DND-41 (cell line): ENCODE measurements around the gene LONRF2.

Experiments used
- ATAC-seq: fragments of 200-7000 bp; cut with Tn5 transposase; 3 replicates; pipeline ENCODE4 v1.9.1; 2021; ENCODE audit warnings: low read depth; ENCODE audit not compliant: insufficient read depth
- DNase-seq: peaks from one replicate; pipeline ENCODE4 v3.0.0-alpha.2; 2020
- H2AFZ ChIP-seq: 2 replicates; pipeline ENCODE4 v1.6.0; 2012; ENCODE audit warnings: low read depth, low read length
- H3K27ac ChIP-seq: 2 replicates; pipeline ENCODE4 v1.5.1; 2012; ENCODE audit warnings: low read length, inconsistent platforms
- H3K27me3 ChIP-seq: fragments of 200-600 bp; sonication (generic); 2 replicates; pipeline ENCODE4 v1.6.0; 2012; ENCODE audit warnings: low read length, mild to moderate bottlenecking, inconsistent platforms; ENCODE audit not compliant: insufficient read depth, poor library complexity
- H3K36me3 ChIP-seq: 2 replicates; pipeline ENCODE4 v1.5.1; 2012; ENCODE audit warnings: low read length, inconsistent platforms; ENCODE audit not compliant: insufficient read depth
- H3K4me1 ChIP-seq: 2 replicates; pipeline ENCODE4 v1.5.1; 2012; ENCODE audit warnings: mild to moderate bottlenecking, low read length; ENCODE audit not compliant: insufficient read depth
- H3K4me2 ChIP-seq: 2 replicates; pipeline ENCODE4 v1.6.0; 2012; ENCODE audit warnings: mild to moderate bottlenecking, moderate library complexity, low read length, inconsistent platforms; ENCODE audit not compliant: insufficient read depth
- H3K4me3 ChIP-seq, 2 experiments: fragments of 200-600 bp in 1 of 2; shearing (Covaris generic) in 1 of 2; 2 replicates each; pipeline ENCODE4 v1.5.1; 2012 to 2016; ENCODE audit warnings: inconsistent platforms in 2 of 2, low read length in 2 of 2, mild to moderate bottlenecking in 2 of 2, low read depth in 1 of 2, moderate library complexity in 1 of 2
- H3K79me2 ChIP-seq: 2 replicates; pipeline ENCODE4 v1.6.0; 2012; ENCODE audit warnings: low read length, inconsistent platforms; ENCODE audit not compliant: insufficient read depth
- H3K9ac ChIP-seq: 2 replicates; pipeline ENCODE4 v1.6.0; 2012; ENCODE audit warnings: low read depth, mild to moderate bottlenecking, inconsistent platforms, low read length, moderate library complexity
- H3K9me3 ChIP-seq: 2 replicates; pipeline ENCODE4 v1.5.1; 2012; ENCODE audit warnings: low read length, moderate library complexity, mild to moderate bottlenecking, inconsistent platforms; ENCODE audit not compliant: insufficient read depth, severe bottlenecking
- H4K20me1 ChIP-seq: 2 replicates; pipeline ENCODE4 v1.6.0; 2012; ENCODE audit warnings: low read length; ENCODE audit not compliant: insufficient read depth
- CTCF ChIP-seq: IDR thresholded peaks from 2 replicates; pipeline ENCODE4 v1.5.1; 2012; ENCODE audit warnings: borderline replicate concordance, low read length, moderate library complexity, mild to moderate bottlenecking; ENCODE audit not compliant: poor library complexity, severe bottlenecking; ENCODE audit errors: extremely low read depth
- EZH2 ChIP-seq: IDR thresholded peaks from 3 replicates; pipeline ENCODE4 v1.6.1; 2012; ENCODE audit warnings: borderline replicate concordance, low read depth, mild to moderate bottlenecking, moderate library complexity, low read length, inconsistent platforms; ENCODE audit not compliant: severe bottlenecking

LONRF2 gene

GRCh38 chr2:100283724-100284501, 38.4 kb downstream of the LONRF2 start:
- H3K27me3 ChIP-seq, result no peaks in the 10 kb centered on the region
- H3K9ac ChIP-seq, result peak overlapping the region; percentile 21; the same call in 1 of the 2 replicates
- no peaks in the 10 kb centered on the region for H3K79me2 ChIP-seq
- peak overlapping the region in 1 of 2 experiments; percentile 13; a peak in 1 of 4 replicates for H3K4me3 ChIP-seq
- H4K20me1 ChIP-seq, result no peaks in the 10 kb centered on the region
- no peaks in the 10 kb centered on the region for H3K9me3 ChIP-seq
- peak overlapping the region; percentile 43; the same call in 1 of the 2 replicates for H2AFZ ChIP-seq
- H3K4me1 ChIP-seq, result peaks cover 62% of the 10 kb centered on the region
- H3K36me3 ChIP-seq, result no peaks in the 10 kb centered on the region
- H3K4me2 ChIP-seq, result peak overlapping the region; percentile 54
- TF ChIP-seq CTCF (no peak), EZH2 (no peak)
- peak; percentile 79 for DNase-seq
- ATAC-seq, result peak; percentile 87
- peak overlapping the region; percentile 79 for H3K27ac ChIP-seq

- Histone ChIP-seq H3K27me3 (no peaks in the 10 kb centered on the region), H3K4me2 (no peak overlapping the region), H3K9me3 (no peaks in the 10 kb centered on the region), H3K4me3 (no peak overlapping the region), H3K9ac (no peak overlapping the region), H4K20me1 (no peaks in the 10 kb centered on the region), H3K27ac (0 out of 2 replicates have a peak overlapping the region, but pooled peaks have one; percentile 32), H3K79me2 (no peaks in the 10 kb centered on the region), H3K36me3 (no peaks in the 10 kb centered on the region), H2AFZ (no peak overlapping the region), H3K4me1 (peaks cover 69% of the 10 kb centered on the region)
- TF ChIP-seq EZH2 (no peak), CTCF (no peak)
- ATAC-seq, result no peak
- no peak for DNase-seq
Measured at GRCh38 chr2:100281521-100282438, 40.5 kb downstream of the LONRF2 start.

GRCh38 chr2:100279586-100280534, 42.4 kb downstream of the LONRF2 start:
- H3K79me2 ChIP-seq, result no peaks in the 10 kb centered on the region
- H4K20me1 ChIP-seq, result no peaks in the 10 kb centered on the region
- no peaks in the 10 kb centered on the region for H3K27me3 ChIP-seq
- H3K27ac ChIP-seq, result no peak overlapping the region; the same call in 1 of the 2 replicates
- no peak overlapping the region for H3K9ac ChIP-seq
- no peak for ATAC-seq
- H3K4me2 ChIP-seq, result no peak overlapping the region
- H2AFZ ChIP-seq, result no peak overlapping the region
- H3K36me3 ChIP-seq, result no peaks in the 10 kb centered on the region
- DNase-seq, result no peak
- TF ChIP-seq EZH2 (no peak), CTCF (no peak)
- H3K4me3 ChIP-seq, result no peak overlapping the region
- no peaks in the 10 kb centered on the region for H3K9me3 ChIP-seq
- peaks cover 54% of the 10 kb centered on the region for H3K4me1 ChIP-seq
